Stimulated activated CD4-positive, alpha-beta T cell treated with anti-CD3 and anti-CD28 coated beads, Interleukin-15, amount 100 ng/mL, for 1 hour (primary cell): ENCODE results near the gene GABARAPL1.

Experiments used
- DNase-seq, 2 donors: peaks; one replicate each; pipeline ENCODE4 v3.0.0-alpha.2; 2020; ENCODE audit warnings: low read depth in 1 of 2, low spot score in 1 of 2

The GABARAPL1 gene

DNA sequence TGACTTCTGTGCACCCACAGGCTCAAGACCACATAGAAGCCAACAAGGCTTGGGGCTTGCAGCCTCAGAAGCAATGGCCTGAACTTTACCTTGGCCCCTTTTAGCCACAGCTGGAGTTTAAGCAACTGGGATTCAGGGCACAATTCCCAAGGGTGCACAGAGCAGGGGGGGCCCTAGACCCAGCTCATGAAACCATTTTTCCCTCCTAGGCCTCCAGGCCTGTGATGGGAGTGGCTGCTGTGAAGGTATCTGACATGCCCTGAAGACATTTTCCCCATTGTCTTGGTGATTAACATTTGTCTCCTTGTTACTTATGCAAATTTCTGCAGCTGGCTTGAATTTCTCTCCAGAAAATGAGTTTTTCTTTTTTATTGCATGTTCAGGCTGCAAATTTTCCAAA is 21.9 kb downstream of the GABARAPL1 start:
- DNase-seq = no peak

DNA sequence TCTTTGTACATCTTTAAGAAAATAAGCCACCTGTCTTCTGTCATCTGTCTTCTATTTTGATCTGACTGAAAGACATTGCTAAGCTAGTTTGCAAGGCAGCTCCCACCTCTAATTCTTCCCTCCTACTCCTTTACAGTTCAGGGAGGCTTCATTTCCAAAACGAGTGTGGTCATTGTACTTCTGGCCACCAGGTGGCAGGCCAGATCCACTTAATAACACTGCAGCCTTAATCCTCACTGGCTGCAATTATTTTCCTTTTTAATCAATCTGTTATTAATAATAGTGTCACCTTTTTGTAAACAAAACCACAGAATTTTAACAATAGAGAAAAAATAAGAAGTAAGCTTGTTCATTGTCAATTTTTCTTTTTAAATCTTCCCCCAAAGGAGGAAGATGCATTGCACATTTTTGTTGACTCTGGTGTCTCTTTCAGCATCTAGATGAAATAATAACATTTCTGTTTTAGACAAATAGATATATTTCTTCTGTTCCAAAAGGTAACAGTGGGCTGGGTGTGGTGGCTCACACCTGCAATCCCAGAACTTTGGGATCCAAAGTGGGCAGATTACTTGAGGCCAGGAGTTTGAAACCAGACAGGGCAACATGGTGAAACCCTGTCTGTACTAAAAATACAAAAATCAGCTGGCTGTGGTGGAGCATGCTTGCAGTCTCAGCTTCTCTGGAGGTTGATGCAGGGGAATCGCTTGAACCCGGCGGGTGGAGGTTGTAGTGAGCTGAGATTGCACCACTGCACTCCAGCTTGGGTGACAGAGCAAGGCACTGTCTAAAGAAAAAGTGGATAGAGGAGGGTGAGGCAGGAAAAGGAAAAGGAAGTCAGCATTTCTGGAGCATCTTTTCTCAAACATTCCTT is 23.3 kb downstream of the GABARAPL1 start:
- no peak for DNase-seq

DNA sequence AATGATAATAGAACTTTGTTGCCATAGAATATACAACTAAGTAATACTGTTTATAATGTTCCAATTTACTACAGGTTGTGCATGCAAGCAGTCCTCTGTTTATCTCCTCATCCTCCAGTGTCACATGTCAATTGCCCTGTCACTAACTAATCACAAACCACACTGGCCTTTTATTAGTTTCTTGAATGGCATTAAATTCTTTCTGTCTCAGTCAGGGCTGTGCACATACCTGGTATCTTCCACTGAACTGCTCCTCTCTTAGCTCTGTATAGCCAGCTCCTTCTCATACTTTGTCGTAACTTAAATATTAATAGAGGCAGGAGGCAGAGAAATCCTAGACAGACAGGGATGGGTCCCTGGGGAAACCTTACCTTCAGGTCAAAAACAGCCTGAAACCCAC is 24.0 kb downstream of the GABARAPL1 start:
- no peak for DNase-seq

DNA sequence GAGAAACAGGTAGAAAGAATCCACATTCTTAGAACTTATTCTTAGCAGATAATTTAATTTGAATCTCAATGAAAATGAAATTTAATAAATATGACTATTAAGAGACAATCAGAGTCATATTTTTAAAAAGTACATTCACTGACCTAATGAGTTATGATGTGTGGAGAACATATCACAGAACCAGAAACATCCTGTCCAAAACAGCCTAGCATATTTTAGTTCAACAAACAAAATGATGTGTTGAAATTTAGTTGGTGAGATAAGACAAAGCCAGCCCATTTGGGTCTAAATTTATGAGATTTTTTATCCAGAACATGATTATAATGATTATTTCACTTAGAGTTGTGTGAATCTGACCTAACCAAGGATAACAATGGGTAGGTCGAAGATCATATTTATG is 25.8 kb downstream of the GABARAPL1 start:
- DNase-seq = no peak

DNA sequence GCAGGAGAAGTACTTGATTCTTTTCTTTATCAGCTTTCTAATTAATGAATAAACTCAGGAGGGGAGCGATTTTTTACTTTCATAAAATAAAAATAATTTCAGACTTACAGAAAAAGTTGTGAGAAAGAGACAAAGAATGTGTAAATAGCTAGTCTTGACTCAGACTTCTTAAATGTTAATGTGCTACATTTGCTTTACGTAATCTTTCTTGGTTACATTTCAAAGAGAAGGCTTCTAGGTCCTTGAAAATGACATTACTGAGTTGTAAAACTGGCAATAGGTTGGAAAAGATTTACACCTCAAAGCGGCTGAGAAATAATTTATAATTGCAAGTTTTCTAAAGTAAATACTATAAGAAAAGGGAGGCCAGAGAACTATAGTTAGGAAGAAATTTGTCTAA is 28.6 kb downstream of the GABARAPL1 start:
- DNase-seq = no peak

DNA sequence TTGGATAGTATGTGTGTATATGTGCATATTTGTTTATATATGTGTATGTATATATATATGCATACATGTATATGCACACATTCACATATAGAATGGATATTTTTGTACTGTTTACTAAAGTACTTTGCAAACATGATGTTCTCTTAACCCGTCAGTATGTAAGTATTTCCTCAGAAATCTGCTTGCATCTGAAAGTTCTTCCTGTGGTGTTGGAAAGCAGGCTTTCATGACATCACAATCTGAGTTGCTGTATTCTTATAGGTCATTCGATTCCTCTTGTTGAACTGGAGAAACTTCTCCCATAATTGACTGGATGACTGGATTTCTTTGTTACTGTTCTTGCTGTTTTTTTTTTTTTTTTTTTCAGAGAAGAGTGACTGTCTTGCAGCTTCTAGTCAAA is 29.1 kb downstream of the GABARAPL1 start:
- no peak for DNase-seq

DNA sequence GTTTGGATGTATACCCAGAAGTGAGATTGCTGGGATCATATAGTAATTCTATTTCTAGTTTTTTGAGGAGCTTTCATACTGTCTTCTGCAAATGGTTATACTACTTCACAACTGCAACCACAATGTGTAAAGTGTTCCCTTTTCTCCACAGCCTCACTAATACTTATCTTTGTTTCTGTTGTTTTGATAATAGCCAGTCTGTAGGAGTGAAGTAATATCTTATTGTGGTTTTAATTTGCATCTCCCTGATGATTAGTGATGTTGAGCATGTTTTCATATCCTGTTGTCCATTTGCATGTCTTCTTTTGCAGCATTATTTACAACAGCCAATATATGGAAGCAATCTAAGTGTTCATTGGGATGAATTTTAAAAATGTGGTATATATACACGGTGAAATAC is 29.9 kb downstream of the GABARAPL1 start:
- DNase-seq = no peak

DNA sequence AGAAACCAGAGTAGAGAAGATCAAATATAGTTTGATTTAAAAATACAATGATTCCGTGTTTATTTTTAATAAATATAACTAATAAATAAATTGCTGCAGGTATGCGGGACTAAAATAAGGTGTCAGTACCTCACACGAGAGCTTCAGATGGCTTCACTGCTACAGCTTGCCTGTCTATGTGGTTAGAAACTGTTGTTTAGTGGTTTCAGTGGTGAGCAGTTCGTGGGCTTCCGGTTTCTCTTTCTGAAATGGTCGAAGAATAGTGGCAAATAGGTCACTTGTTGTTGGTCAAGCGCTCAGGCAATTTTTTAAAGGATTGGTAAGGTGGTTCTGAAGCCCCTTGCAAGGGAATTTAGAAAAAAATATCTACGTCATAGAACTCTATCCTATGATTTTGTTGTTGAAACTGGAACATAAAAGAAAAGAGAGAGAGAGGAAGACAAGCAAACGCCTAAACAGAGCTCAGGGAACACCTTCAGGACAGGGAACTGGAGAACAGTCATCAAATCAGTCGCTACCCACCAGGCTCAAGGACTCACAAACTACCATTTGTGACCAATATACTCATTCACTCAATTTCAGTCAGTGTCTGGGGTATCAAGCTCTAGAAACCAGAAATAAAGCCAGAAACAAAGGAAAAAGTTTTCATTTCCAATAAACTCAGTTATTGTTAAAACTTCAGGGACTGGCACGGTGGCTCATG is 31.3 kb downstream of the GABARAPL1 start:
- DNase-seq = no peak

DNA sequence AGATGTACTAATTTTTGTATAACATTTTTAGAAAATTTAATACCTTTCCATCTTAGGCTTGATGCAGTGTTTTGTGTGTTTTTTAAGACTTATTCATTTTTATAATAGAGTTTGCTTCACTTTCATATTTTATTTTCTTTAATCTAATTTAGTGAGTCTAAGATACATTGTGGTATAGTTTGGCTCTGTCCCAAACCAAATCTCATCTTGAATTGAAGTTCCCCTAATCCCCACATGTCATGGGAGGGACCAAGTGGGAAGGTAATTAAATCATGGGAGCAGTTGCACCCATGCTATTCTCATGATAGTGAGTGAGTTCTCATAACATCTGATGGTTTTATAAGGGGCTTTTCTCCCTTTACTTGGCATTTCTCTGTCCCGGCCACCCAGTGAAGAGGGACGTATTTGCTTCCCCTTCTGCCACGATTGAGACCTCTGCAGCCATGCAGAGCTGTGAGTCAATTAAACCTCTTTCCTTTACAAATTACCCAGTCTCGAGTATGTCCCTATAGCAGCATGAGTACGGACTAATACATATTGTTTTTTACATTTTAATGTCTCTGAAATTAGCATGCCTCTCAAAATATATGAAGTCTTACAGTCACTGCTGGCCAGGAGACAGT is 34.9 kb downstream of the GABARAPL1 start:
- no peak for DNase-seq

DNA sequence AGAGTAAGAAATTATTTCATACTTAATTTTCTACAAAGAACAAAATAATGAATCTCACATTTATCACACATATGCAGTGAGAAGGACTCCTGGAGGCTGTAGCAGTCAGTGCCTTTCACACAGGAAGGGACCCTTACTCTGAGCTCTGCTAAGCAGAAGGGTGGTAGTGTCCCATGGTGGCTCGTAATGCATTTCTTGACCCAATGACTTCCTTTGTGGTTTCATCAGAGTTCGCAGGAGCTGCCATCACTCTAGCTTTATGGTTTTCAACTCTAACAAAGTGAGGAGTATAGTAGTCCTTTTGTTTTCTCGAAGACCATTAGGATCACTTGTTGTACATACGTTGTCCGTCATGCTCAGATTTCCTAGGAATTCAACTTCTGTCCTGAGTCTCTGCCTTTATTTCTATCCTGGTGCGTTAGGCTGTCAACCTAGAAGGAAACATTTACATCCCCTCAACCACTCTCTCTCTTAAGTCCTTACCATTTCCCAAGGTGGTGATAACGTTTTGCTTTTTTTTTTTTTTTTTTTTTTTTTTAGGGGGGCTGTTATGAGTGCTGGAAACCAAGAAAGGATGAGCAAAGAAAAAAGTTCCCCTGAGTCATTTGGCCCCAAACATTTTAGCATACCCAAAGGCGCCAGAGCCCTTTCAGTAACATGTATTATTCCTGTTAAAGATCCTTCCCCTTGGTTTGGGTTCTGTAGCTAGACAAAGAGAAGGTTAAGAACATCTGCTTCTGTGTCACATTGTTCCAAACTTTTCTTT is 37.2 kb downstream of the GABARAPL1 start:
- DNase-seq = no peak

DNA sequence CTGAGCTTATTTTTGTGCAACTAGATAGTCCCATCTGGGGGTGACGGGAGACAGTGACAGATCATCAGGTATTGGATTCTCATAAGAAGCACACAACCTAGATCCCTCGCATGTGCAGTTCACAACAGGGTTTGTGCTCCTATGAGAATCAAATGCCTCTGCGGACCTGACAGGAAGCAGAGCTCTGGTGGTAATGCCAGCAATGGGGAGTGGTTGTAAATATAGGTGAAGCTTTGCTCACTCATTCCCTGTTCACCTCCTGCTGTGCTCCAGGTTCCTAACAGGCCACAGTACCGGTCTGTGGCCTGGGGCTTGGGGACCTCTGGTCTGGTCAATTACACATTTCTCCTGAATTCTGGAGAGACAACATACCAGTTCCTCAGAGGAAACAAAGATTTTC is 39.0 kb downstream of the GABARAPL1 start:
- no peak for DNase-seq

DNA sequence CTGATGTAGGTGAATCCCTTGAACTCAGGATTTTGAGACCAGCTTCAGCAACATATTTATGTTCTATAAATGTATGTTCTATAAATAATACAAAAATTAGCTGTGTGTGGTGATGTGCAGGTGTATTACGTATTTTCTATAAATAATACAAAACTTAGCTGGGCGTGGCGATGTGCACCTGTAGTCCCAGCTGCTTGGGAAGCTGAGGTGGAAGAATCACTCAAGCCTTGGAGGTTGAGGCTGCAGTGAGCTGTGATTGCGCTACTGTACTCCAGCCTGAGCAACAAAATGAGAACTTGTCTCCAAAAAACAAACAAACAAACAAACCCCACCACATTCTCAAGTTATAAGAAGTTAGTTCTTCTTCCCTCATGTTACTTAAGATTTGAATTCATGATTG is 39.5 kb downstream of the GABARAPL1 start:
- DNase-seq = no peak

DNA sequence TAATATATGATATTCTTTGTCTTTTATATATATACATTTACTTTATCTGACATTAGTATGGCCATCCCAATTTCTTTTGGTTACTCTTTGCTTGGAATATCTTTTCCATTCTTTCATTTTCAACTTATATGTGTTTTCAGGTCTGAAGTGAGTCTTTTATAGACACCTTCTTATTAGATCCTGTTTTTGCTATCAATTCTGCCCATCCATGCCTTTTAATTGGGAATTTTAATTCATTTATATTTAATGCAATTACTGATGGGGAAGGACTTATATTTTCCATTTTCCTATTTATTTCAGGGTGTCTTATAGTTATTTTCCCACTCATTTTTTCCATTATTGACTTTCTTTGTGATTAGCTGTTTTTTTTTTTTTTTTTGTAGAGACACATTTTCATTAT is 43.4 kb downstream of the GABARAPL1 start:
- no peak for DNase-seq

DNA sequence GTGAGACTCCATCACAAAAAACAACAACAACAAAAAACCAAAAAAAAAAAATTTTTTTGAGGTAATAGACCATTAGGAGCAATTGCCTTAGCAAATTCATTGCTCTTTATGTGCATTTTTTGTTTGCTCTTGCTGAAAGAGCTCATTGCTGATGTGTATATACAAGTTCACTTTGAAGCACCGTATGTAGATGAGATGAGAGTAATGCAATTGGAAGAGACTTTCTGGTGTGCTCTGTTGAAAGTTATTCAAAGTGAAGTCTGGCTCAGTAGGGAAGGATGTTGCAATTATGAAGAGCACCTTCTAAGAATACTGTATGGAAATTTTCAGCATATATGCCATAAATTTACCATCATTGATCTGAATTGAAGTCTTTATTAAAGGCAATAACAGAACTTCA is 48.2 kb downstream of the GABARAPL1 start:
- DNase-seq = no peak

DNA sequence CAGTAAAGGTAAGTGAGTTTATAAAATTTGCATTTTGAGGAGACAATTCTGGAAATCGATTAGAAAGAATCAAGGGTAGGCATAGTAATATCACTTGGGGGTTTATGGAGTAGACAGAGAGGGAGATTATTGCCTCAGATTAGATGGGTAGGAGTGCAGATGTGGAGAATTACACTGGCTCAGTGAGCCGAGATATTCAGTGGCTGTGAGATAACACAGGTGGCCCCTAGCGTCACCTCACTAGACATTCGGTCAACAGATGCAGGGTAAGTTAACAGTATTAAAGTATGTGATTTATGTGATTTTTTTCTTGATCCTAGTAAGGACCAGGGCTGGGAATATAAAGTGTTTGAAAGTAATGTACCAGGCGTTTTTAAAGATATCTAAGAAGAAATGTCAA is 55.4 kb downstream of the GABARAPL1 start:
- DNase-seq = no peak

DNA sequence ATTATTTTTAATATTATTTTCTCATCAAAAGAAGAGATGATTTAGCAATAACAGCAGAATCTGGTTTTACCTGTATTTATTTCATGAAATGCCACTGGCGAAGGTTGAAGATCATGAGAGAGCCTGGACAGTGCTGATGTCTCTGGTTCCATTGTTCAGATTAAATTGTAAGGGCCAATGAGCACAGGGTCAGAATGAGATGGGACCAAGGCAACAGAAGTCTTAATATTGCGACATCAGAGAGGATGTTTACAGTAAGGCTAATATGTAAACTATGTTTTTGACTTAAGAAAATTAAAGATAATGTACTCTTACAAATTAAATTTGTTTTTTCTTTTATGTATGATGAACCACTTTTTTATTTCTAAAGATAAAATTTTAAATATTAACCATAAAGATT is 59.8 kb downstream of the GABARAPL1 start:
- no peak for DNase-seq
